GM19099 (cell line): Measurements from ENCODE around the gene COL20A1.

Experiments used
- POLR2A ChIP-seq: IDR thresholded peaks from 3 replicates; pipeline ENCODE4 v1.6.1; 2011; ENCODE audit warnings: low read depth; ENCODE audit not compliant: insufficient read length; ENCODE audit errors: extremely low read depth

Gene COL20A1

DNA sequence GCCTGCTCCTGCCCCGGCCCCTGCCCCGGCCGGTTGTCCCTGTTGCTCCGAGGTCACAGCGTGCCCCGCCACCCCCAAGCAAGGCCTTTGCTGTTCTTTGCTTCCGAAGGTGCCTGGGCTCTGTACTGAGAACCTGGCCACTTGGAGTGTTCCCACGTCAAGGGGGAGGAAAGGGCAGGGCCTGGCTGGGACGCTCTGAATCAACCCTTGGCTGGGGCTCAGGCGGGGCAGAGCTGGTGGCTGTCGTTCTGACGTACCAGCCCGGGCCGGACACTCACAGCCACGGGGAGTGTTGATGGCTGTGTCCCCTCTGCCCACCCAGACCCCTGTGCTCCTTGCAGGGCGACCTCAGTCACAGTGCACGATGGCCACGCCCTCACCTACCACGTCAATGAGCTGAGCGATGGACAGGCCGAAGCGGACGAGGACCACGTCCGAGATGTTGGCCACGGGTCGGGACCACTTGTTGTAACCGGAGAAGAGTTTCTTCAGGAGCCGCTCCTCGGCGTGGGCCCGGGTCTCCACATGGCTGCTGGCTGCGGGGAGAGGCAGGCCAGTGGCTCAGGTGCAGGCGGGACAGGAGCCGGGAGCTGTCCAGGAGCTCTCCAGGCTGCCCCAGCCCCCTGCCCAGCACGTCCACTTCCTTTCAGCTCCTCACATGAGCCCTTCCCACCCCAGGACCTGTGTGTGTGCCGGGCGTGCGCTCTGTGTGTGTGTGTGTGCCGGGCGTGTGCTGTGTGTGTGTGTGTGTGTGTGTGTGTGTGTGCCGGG, 66.4 kb downstream of the COL20A1 start:
- no peak for TF ChIP-seq POLR2A

DNA sequence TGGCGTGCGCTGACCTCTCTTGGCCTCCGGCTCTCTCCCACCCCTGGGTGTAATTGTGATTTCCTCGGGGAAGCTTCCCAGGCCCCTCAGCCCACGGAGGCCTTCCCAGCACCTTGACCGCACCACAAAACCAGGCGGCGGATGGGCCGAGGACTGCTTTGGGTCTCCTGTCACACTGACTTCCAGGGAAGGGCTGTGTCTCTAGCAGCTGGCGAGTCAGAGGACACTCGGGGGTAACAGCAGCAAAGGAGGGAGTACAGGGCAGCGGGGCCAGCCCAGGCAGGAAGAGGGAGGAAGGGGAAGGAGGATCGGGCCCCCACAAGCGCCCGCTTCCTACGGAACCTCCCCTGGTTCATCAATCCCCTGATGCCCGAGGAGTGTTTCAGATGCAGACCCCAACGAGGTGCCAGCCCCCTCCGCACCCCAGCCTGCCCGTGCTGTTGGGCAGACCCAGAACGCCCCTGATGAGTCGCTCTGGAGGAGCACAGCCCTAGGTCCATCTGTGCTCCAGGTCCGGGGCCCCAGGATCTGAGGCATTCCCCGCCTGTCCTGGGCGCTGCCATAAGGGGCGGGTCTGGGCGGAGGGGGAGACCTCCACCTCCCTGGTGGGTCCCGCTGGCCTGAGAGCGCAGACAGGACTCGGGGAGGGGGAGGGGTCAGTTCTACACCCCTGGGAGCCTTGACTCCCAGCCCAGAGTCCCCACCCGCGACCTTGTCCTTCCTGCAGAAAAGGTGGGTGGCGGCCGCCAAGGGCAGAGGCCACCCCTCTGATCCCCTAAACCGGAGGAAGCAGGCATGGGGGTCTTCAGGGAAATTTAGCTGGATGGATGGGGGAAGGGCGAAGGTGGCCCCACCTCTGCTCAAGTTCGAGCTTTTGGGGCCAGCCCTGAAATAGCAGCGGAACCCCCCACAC, 67.2 kb downstream of the COL20A1 start:
- no peak for TF ChIP-seq POLR2A

- TF ChIP-seq POLR2A, result no peak
These were observed 68.0 kb downstream of the COL20A1 start, which contains the start of gene CHRNA4 for GRCh38 chr20:63360850-63361518. Gene CHRNA4 (minus strand): TSS chr20:63361349. CDS start chr20:63361165, 184 bp downstream.

- TF ChIP-seq POLR2A, result no peak
These were observed 68.8 kb downstream of the COL20A1 start for GRCh38 chr20:63361519-63362435.

GRCh38 chr20:63362436-63363009, 69.5 kb downstream of the COL20A1 start:
- TF ChIP-seq POLR2A, result no peak

DNA sequence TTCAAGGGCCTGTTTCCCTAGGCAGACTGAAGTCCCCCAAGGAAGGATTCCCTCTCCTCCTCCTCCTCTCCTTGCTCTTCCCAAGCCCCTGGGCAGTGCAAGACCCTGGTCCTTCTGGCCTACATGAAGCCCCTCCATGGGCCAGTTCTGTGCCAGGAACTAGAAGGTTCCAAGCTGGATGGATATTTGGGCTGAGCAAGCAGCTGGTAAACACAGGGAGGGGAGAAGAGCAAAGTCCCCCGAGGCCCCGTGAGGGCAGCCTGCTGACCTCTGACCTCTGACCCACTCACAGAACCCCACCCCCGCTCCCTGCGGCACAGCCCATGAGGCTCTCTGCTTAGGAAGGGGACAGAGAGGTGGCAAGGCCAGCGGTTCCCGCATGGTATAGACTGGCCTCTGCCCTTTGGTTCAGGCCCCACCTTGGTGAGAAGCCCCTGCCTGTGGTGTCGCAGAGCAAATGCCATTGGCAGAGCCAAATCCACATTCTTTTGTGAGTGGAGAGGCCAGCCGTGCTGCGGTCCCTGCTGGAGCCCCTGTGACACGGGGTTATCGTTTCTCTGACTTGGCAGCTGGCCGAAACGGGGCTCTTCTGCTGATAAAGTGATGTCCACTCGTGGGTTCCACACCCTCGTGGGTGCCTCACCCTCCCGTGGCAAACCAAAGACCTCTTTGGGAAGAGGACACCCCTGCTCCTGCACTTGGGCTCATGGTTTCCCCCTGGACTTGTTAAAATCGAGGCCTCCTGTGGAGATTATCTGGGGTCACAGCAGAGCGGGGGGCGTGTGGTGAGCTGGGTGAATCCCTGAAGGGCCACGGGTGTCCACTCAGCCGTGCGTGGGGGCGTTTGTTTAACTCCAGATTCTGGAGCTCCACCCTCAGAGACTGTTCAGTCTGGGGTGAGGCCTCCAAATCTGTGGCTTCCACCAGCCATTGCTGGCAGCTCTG, 70.3 kb downstream of the COL20A1 start:
- TF ChIP-seq POLR2A, result no peak

DNA sequence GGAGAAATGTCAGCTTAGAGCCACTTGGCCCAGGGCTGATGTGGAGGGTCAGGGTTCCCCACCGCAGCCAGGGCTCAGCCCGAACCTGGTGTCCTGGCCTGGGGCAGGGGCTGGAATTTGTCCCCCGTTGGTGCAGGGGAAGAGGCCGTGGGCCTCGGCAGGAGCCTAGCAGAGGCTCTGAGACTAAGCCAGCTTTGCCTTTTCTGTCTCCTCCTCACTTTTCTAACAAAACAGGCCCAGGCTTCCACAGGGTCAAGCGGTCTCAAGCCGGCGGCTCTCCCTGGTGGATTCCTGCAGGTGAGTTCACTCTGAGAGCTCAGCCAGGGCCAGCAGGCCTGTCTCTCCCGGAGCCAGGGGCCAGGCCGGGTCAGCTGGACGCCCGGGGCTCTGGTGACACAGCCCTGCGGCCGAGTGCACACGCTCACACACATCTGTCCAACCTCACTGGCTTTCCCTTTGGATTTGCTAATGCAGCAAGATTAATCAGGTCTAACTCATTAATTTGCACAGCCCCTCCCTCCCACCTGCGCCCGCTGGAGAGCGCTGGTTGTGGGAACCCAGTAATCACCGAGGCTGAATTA, 71.1 kb downstream of the COL20A1 start:
- TF ChIP-seq POLR2A, result no peak

GRCh38 chr20:63364801-63365585, 72.0 kb downstream of the COL20A1 start:
- TF ChIP-seq POLR2A, result no peak

- TF ChIP-seq POLR2A, result no peak
These were observed 72.8 kb downstream of the COL20A1 start for GRCh38 chr20:63365601-63366389.

GRCh38 chr20:63366390-63367365, 73.7 kb downstream of the COL20A1 start:
- no peak for TF ChIP-seq POLR2A
